GM12874 (cell line): ENCODE data around the gene LPCAT1.

Experiments used
- TF ChIP-seq, protein P1 (sequence below): IDR thresholded peaks from 2 replicates; pipeline ENCODE4 v1.5.1; 2011; ENCODE audit warnings: low read depth, mild to moderate bottlenecking, control low read depth, low read length, moderate library complexity; ENCODE audit not compliant: insufficient read depth

LPCAT1 gene

DNA sequence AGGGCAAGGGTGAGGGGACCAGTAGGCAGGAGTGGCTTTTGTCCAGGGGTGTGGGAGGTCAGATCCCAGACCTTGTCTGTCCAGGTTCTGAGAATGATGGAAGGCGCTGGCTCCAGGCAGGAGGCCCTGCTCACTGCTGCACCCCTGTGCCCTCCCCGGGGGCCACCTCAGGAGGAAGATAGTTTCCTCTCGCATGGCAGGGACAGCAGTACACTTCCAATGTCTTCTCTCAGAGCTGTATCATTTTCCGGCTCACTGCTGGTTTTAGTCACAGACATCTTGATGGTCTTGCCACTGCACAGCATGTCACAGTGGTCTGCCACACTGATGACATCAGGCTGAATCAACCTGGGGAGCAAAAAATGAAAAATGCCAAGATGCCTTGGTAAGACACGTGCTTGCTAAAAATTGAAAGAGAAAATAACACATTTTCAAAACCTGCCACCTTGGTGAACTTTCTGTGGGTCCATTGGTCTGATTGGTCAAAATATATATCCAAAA lies 75.2 kb downstream of the LPCAT1 start:
- TF ChIP-seq, protein P1, sequence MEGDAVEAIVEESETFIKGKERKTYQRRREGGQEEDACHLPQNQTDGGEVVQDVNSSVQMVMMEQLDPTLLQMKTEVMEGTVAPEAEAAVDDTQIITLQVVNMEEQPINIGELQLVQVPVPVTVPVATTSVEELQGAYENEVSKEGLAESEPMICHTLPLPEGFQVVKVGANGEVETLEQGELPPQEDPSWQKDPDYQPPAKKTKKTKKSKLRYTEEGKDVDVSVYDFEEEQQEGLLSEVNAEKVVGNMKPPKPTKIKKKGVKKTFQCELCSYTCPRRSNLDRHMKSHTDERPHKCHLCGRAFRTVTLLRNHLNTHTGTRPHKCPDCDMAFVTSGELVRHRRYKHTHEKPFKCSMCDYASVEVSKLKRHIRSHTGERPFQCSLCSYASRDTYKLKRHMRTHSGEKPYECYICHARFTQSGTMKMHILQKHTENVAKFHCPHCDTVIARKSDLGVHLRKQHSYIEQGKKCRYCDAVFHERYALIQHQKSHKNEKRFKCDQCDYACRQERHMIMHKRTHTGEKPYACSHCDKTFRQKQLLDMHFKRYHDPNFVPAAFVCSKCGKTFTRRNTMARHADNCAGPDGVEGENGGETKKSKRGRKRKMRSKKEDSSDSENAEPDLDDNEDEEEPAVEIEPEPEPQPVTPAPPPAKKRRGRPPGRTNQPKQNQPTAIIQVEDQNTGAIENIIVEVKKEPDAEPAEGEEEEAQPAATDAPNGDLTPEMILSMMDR, result no peak

DNA sequence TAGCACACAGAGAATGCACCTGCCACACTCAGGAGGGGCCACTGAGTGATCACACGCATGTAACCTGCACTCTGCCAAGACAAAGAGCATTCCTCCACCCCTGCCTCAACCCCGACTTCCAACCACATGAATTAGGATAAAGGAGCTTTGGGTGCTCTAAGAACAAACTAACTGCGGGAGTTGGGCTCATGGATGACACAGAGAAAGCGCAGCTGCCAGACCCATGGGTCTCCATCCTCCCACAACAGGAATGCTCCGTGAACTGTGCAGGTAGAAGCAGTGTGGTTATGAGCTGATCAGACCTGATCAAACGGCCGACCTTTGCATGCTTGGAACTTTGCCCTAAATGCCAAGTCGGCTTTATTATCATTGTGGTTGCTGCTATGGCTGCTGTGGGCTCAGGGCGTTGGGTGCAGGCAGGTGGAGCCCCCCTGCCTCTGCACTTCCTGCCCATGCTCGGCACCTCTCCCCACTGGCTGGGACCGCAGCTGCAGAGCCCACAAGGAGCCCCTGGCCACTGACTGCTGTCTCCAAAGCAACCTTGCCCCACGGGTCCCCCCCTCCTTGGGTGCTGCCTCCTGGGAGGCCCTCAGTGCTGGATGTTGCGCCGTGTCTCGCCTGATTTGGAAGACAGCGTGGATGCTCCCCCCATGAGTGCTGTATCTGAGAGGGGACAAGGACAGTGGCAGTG lies 75.9 kb downstream of the LPCAT1 start:
- TF ChIP-seq, protein P1, result no peak

DNA sequence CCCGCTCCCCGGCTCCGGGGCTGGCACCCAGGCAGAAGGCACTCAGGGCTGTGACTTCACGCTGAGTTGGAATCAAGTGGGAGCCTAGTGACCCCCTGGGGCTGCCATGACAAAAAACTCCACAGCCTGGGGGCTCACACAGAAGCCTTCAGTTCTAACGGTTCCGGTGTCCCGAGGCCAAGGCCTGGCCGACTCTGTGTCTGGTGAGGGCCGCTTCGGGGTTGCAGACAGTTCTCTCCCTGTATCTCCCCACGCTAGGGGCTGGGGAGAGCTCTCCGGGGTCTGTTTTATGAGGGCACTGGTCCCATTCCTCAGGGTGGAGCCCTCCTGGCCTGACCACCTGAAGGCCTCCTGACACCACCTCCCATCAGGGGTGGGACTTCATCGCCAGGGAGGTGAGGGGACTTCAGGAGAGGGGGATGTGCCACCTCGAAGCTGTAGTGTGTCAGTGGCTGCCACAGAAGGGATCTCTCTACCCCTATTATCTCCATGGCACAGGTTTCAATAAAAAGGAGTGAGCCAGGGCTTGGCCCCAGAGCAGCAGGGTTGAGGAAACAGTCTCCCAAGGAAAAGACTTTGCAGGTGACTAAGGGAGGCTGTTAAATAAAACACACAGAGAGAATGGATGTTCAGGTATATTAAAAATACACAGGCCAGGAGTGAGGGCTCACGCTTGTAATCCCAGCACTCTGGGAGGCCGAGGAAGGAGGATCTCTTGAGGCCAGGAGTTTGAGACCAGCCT lies 77.0 kb downstream of the LPCAT1 start:
- TF ChIP-seq, protein P1, result no peak

DNA sequence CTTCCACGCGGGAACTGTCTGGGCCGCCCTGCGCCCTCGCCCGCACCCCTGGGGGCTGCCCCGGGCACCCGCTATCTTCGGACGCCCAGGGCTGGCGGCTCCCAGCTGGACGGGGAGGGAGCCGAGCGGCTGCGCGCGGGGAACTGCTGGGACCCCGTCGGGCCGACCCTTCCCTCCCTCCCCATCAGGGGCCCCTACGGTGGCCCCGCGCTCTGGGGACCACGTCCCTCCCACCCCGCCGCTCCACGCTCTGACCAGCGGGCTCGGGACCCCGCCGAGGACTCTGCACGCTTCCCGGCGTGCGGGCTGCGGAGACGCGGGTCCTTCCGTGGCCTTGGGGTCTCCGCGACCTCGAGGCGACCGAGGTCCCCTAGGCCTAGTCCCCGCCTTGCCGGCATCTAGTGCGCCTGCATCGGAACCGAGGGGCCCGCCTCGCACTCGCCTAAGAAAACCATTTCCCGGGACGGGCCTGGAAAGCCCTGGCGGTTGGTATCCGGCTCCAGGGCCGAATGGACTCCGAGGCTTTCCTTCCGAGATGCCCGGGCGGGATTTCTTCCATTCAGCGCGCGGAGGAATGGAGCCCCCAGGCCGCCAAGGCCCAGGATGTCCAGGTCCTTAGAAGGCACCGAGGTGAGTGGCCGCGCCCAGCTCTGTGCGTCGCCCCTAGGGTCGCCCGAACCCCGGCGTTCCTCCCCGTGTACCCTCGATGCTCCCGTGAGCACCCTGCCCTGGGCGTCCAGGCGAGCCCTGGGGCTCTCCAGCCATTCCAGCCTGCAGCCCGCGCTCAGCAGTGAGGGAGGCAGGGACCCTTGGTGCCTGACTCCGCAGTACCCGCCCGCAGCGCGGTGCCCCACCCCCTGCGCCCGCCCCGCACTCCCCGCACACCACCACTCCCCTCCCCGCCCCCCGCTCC lies 77.8 kb downstream of the LPCAT1 start:
- TF ChIP-seq, protein P1, result no peak

DNA sequence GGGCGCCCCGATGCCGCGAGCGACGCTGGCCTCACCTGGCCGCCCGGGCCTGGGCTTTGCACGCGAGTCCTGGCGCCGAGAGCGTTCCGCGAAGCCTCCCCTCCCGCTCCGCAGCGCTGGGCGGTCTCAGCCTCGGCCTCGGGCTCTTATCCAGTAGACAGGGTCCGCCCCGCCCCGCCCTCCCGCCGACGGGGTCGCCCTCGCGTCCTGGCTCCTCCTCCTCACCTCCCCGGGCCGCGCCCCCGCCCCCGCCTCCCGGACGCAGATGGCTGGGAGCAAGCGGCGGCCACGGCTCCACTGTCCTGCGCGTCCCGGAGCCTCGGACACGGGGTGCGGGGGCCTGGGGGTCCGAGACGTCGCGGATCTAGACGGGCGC lies 78.5 kb downstream of the LPCAT1 start, which contains the start of gene SLC6A3:
TSS of gene SLC6A3 (minus strand) at position 128 of the 376 bp plus-strand sequence. CDS start 2,243 bp downstream, outside the sequence.
- TF ChIP-seq, protein P1, result no peak

DNA sequence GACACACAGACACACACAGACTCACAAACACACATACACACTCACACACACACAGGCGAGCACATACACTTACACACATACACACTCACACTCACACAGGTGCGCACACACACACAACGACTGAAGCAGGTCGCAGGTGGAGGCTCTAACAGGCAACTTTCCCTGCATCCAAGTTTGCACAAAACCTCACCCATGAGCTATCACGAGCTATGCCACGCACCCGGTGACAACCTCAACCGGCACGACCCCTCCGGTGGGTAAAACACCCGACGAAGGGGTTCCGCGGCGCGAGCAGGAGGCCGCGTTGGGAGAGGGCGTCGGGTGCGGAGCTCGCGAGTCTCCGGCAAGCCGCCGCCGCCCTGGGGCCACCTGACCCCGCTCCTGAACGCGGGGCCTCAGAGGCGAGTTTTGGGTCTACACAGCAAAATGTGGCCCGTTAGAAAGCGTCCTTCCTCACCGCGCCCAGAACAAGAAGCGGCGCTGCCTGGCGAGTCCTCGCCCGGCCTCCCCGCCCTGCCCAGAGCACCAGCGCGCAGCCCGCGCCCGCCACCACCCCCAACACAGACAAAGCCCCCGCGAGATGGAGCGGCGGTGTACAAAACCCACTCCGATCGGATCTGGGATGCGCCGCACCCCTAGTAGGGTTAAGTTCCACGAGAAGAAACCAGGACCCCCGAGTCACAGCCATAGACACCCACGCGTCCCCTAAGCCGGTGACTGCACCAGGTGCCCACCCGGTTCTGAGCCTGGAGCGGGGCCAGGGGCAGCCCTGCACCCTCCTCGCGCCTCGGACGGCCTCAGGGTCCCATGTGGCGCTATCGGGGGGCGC lies 79.2 kb downstream of the LPCAT1 start:
- TF ChIP-seq, protein P1, result no peak
